ENCODE results near the gene FRMD4A. TPM values are rescaled to one million over a fixed set of nuclear protein-coding genes. Genes with fewer than 3 reads are reported as not detected.

Gene FRMD4A
- total RNA-seq, 2 donors from 2014 or later = 8.6 to 10.2 TPM

- no peaks in the 10 kb centered on the region for H3K9me3 ChIP-seq
- DNase-seq = no peak
- H3K27me3 ChIP-seq = no peaks in the 10 kb centered on the region
- TF ChIP-seq CTCF (IDR thresholded peaks at IDR 0.05) = no peak
- no peaks in the 10 kb centered on the region for H3K36me3 ChIP-seq
- H3K4me3 ChIP-seq = no peak overlapping the region
- H3K4me1 ChIP-seq = no peaks in the 10 kb centered on the region
- intact Hi-C loops (cut with DNase I) = no loop called here
- no peak overlapping the region for H3K9ac ChIP-seq (ENCODE audit: low read depth in 2 of 2, low read length in 2 of 2)
- H3K27ac ChIP-seq = no peak overlapping the region
Observed at GRCh38 chr10:13745271-13745670, 585.5 kb downstream of the FRMD4A start.

- intact Hi-C loops (cut with DNase I) = no loop called here
Observed at GRCh38 chr10:13743963-13744362, 586.8 kb downstream of the FRMD4A start.

GRCh38 chr10:13743101-13743693, 587.5 kb downstream of the FRMD4A start:
- no peak for DNase-seq
- H3K4me3 ChIP-seq = no peak overlapping the region
- no peak for TF ChIP-seq CTCF (IDR thresholded peaks at IDR 0.05)
- no peak overlapping the region for H3K9ac ChIP-seq (ENCODE audit: low read depth in 2 of 2, low read length in 2 of 2)
- H3K27me3 ChIP-seq = no peaks in the 10 kb centered on the region
- no peaks in the 10 kb centered on the region for H3K4me1 ChIP-seq
- H3K9me3 ChIP-seq = no peaks in the 10 kb centered on the region
- no peak overlapping the region for H3K27ac ChIP-seq
- intact Hi-C loops (cut with DNase I) = no loop called here
- no peaks in the 10 kb centered on the region for H3K36me3 ChIP-seq

More at GRCh38 chr10:13743963-13744362, 586.8 kb downstream of the FRMD4A start:
- Histone ChIP-seq H3K9ac (ENCODE audit: low read depth in 2 of 2, low read length in 2 of 2) (no peak overlapping the region), H3K4me3 (no peak overlapping the region), H3K36me3 (no peaks in the 10 kb centered on the region), H3K27ac (no peak overlapping the region), H3K9me3 (no peaks in the 10 kb centered on the region), H3K27me3 (no peaks in the 10 kb centered on the region), H3K4me1 (no peaks in the 10 kb centered on the region)
- no peak for DNase-seq
- no peak for TF ChIP-seq CTCF (IDR thresholded peaks at IDR 0.05)

GRCh38 chr10:13741438-13741837, 589.3 kb downstream of the FRMD4A start:
- H3K4me3 ChIP-seq = no peak overlapping the region
- no peak for TF ChIP-seq CTCF (IDR thresholded peaks at IDR 0.05)
- no peak overlapping the region for H3K9ac ChIP-seq (ENCODE audit: low read depth in 2 of 2, low read length in 2 of 2)
- H3K27me3 ChIP-seq = no peaks in the 10 kb centered on the region
- DNase-seq = no peak
- no peaks in the 10 kb centered on the region for H3K4me1 ChIP-seq
- no peak overlapping the region for H3K27ac ChIP-seq
- H3K36me3 ChIP-seq = no peaks in the 10 kb centered on the region
- intact Hi-C loops (cut with DNase I) = no loop called here
- no peaks in the 10 kb centered on the region for H3K9me3 ChIP-seq

- Histone ChIP-seq H3K27me3 (no peaks in the 10 kb centered on the region), H3K27ac (no peak overlapping the region)
Observed at GRCh38 chr10:13740461-13740860, 590.3 kb downstream of the FRMD4A start.

More at GRCh38 chr10:13740461-13740860, 590.3 kb downstream of the FRMD4A start:
- TF ChIP-seq CTCF (IDR thresholded peaks at IDR 0.05) = no peak
- Histone ChIP-seq H3K4me1 (no peaks in the 10 kb centered on the region), H3K36me3 (no peaks in the 10 kb centered on the region), H3K4me3 (no peak overlapping the region), H3K9ac (ENCODE audit: low read depth in 2 of 2, low read length in 2 of 2) (no peak overlapping the region), H3K9me3 (no peaks in the 10 kb centered on the region)
- intact Hi-C loops (cut with DNase I) = no loop called here
- DNase-seq = no peak
